ENCODE measurements around the gene SPTLC1.
"Not testable (repeated sequence)": the region's sequence is repeated elsewhere in the genome, so short reads cannot be mapped to it uniquely, and the experiment has no call there.

The SPTLC1 gene

GRCh38 chr9:92147852-92148180, 32.6 kb upstream of the SPTLC1 start:
- H3K9me3 Mint-ChIP-seq: no peaks in the 10 kb centered on the region
- peaks cover 42 to 63% of the 10 kb centered on the region in 2 donors for H3K27me3 Mint-ChIP-seq
- DNase-seq (no peak), ATAC-seq (replicated peaks) (no peak)
- H3K4me1 Mint-ChIP-seq (ENCODE audit: low read depth in 2 of 2): peaks cover 0 to 4% of the 10 kb centered on the region in 2 donors
- H3K27ac Mint-ChIP-seq: no peak overlapping the region
- H3K4me3 Mint-ChIP-seq: no peak overlapping the region
- H3K36me3 Mint-ChIP-seq (ENCODE audit: insufficient read depth): no peaks in the 10 kb centered on the region

GRCh38 chr9:92147030-92147851, 32.0 kb upstream of the SPTLC1 start:
- peak overlapping the region in 1 of 2 donors; percentile 33 for H3K27ac Mint-ChIP-seq
- H3K27me3 Mint-ChIP-seq: peaks cover 47 to 69% of the 10 kb centered on the region in 2 donors
- H3K9me3 Mint-ChIP-seq: no peaks in the 10 kb centered on the region
- H3K4me1 Mint-ChIP-seq (ENCODE audit: low read depth in 2 of 2): peaks cover 0 to 4% of the 10 kb centered on the region in 2 donors
- no peak for DNase-seq
- peak overlapping the region in 1 of 2 donors; percentile 1 for H3K4me3 Mint-ChIP-seq
- no peak for ATAC-seq (replicated peaks)
- no peaks in the 10 kb centered on the region for H3K36me3 Mint-ChIP-seq (ENCODE audit: insufficient read depth)

- Mint-ChIP-seq H3K4me3 (no peak overlapping the region), H3K9me3 (no peaks in the 10 kb centered on the region), H3K36me3 (ENCODE audit: insufficient read depth) (no peaks in the 10 kb centered on the region), H3K27me3 (peaks cover 54 to 75% of the 10 kb centered on the region in 2 donors), H3K27ac (no peak overlapping the region), H3K4me1 (ENCODE audit: low read depth in 2 of 2) (peaks cover 0 to 4% of the 10 kb centered on the region in 2 donors)
- DNase-seq (no peak), ATAC-seq (replicated peaks) (no peak)
These were observed 31.4 kb upstream of the SPTLC1 start for GRCh38 chr9:92146610-92147009.

- not testable (repeated sequence) for ATAC-seq (replicated peaks); H3K4me3 Mint-ChIP-seq; H3K36me3 Mint-ChIP-seq (ENCODE audit: insufficient read depth); DNase-seq; H3K9me3 Mint-ChIP-seq; H3K4me1 Mint-ChIP-seq (ENCODE audit: low read depth in 2 of 2); H3K27ac Mint-ChIP-seq
- H3K27me3 Mint-ChIP-seq: peaks cover 62 to 83% of the 10 kb centered on the region in 2 donors
These were observed 30.6 kb upstream of the SPTLC1 start for GRCh38 chr9:92145784-92146183.

GRCh38 chr9:92142329-92142728, 27.1 kb upstream of the SPTLC1 start:
- H3K27me3 Mint-ChIP-seq: peaks cover 68 to 83% of the 10 kb centered on the region in 2 donors
- no peak for ATAC-seq (replicated peaks)
- H3K4me3 Mint-ChIP-seq: peak overlapping the region in 1 of 2 donors; percentile 11
- H3K27ac Mint-ChIP-seq: no peak overlapping the region
- H3K36me3 Mint-ChIP-seq (ENCODE audit: insufficient read depth): peaks cover 3% of the 10 kb centered on the region
- no peak for DNase-seq
- peaks cover 14 to 19% of the 10 kb centered on the region in 2 donors for H3K4me1 Mint-ChIP-seq (ENCODE audit: low read depth in 2 of 2)
- H3K9me3 Mint-ChIP-seq: no peaks in the 10 kb centered on the region

GRCh38 chr9:92141144-92142129, 26.2 kb upstream of the SPTLC1 start:
- H3K4me3 Mint-ChIP-seq: peak overlapping the region; percentile 75 to 77
- H3K27me3 Mint-ChIP-seq: peaks cover 69 to 83% of the 10 kb centered on the region in 2 donors
- DNase-seq (no peak), ATAC-seq (replicated peaks) (peak; percentile 20)
- H3K9me3 Mint-ChIP-seq: no peaks in the 10 kb centered on the region
- H3K4me1 Mint-ChIP-seq (ENCODE audit: low read depth in 2 of 2): peaks cover 14 to 16% of the 10 kb centered on the region in 2 donors
- no peak overlapping the region for H3K27ac Mint-ChIP-seq
- peaks cover 3% of the 10 kb centered on the region for H3K36me3 Mint-ChIP-seq (ENCODE audit: insufficient read depth)

GRCh38 chr9:92140754-92141143, 25.5 kb upstream of the SPTLC1 start:
- ATAC-seq (replicated peaks) (no peak), DNase-seq (no peak)
- Mint-ChIP-seq H3K27ac (no peak overlapping the region), H3K9me3 (no peaks in the 10 kb centered on the region), H3K27me3 (peaks cover 62 to 83% of the 10 kb centered on the region in 2 donors), H3K4me1 (ENCODE audit: low read depth in 2 of 2) (peaks cover 14 to 16% of the 10 kb centered on the region in 2 donors), H3K4me3 (peak overlapping the region; percentile 75 to 77), H3K36me3 (ENCODE audit: insufficient read depth) (peaks cover 3% of the 10 kb centered on the region)

- DNase-seq: peak; percentile 65 to 71 (median 71)
- H3K27ac Mint-ChIP-seq: no peak overlapping the region
- peaks cover 3% of the 10 kb centered on the region for H3K36me3 Mint-ChIP-seq (ENCODE audit: insufficient read depth)
- no peaks in the 10 kb centered on the region for H3K9me3 Mint-ChIP-seq
- ATAC-seq (replicated peaks): peak; percentile 77
- H3K27me3 Mint-ChIP-seq: peaks cover 56 to 79% of the 10 kb centered on the region in 2 donors
- peaks cover 14 to 16% of the 10 kb centered on the region in 2 donors for H3K4me1 Mint-ChIP-seq (ENCODE audit: low read depth in 2 of 2)
- H3K4me3 Mint-ChIP-seq: peak overlapping the region; percentile 75 to 77
These were observed 25.0 kb upstream of the SPTLC1 start for GRCh38 chr9:92140074-92140753.

GRCh38 chr9:92138960-92139540, 23.8 kb upstream of the SPTLC1 start:
- Mint-ChIP-seq H3K4me1 (ENCODE audit: low read depth in 2 of 2) (peaks cover 15 to 18% of the 10 kb centered on the region in 2 donors), H3K27me3 (peaks cover 55 to 74% of the 10 kb centered on the region in 2 donors)
- not testable (repeated sequence) for H3K9me3 Mint-ChIP-seq; H3K36me3 Mint-ChIP-seq (ENCODE audit: insufficient read depth); H3K27ac Mint-ChIP-seq; DNase-seq; H3K4me3 Mint-ChIP-seq; ATAC-seq (replicated peaks)

GRCh38 chr9:92138157-92138959, 23.1 kb upstream of the SPTLC1 start:
- Mint-ChIP-seq H3K4me3 (no peak overlapping the region), H3K27ac (no peak overlapping the region), H3K4me1 (ENCODE audit: low read depth in 2 of 2) (peaks cover 22 to 25% of the 10 kb centered on the region in 2 donors), H3K36me3 (ENCODE audit: insufficient read depth) (peaks cover 3% of the 10 kb centered on the region), H3K9me3 (no peaks in the 10 kb centered on the region), H3K27me3 (peaks cover 51 to 74% of the 10 kb centered on the region in 2 donors)
- peak; percentile 75 to 76 (median 75) for DNase-seq
- ATAC-seq (replicated peaks): peak; percentile 65

- Mint-ChIP-seq H3K4me3 (no peak overlapping the region), H3K9me3 (no peaks in the 10 kb centered on the region), H3K4me1 (ENCODE audit: low read depth in 2 of 2) (peaks cover 35 to 37% of the 10 kb centered on the region in 2 donors), H3K27me3 (peaks cover 31 to 69% of the 10 kb centered on the region in 2 donors), H3K27ac (no peak overlapping the region), H3K36me3 (ENCODE audit: insufficient read depth) (peaks cover 3% of the 10 kb centered on the region)
- no peak for DNase-seq
- no peak for ATAC-seq (replicated peaks)
These were observed 21.1 kb upstream of the SPTLC1 start for GRCh38 chr9:92136184-92136858.

GRCh38 chr9:92135576-92135975, 20.4 kb upstream of the SPTLC1 start:
- H3K9me3 Mint-ChIP-seq: no peaks in the 10 kb centered on the region
- H3K4me1 Mint-ChIP-seq (ENCODE audit: low read depth in 2 of 2): peaks cover 29 to 32% of the 10 kb centered on the region in 2 donors
- no peak for DNase-seq
- H3K27ac Mint-ChIP-seq: no peak overlapping the region
- no peak for ATAC-seq (replicated peaks)
- H3K27me3 Mint-ChIP-seq: peaks cover 23 to 62% of the 10 kb centered on the region in 2 donors
- peaks cover 3% of the 10 kb centered on the region for H3K36me3 Mint-ChIP-seq (ENCODE audit: insufficient read depth)
- H3K4me3 Mint-ChIP-seq: no peak overlapping the region
